Omental fat pad (tissue), 4 donors: Measurements from ENCODE around the gene IL15RA. TPM values are rescaled to one million over a fixed set of nuclear protein-coding genes. Genes with fewer than 3 reads are reported as not detected.
"Not testable (repeated sequence)": the region's sequence is repeated elsewhere in the genome, so short reads cannot be mapped to it uniquely, and the experiment has no call there.

Experiments
- ATAC-seq: fragments of 150-250 bp; one replicate; pipeline ENCODE4 v1.9.1; 2016; ENCODE audit warnings: mild to moderate bottlenecking, moderate library complexity; ENCODE audit not compliant: low FRiP score
- DNase-seq: peaks from one replicate; pipeline ENCODE4 v3.0.0-alpha.2; 2019; ENCODE audit warnings: low spot score
- CTCF ChIP-seq, 3 donors: fragments of 450-650 bp; IDR thresholded peaks; one replicate each; pipeline ENCODE4 v1.5.1; 2016 to 2017; ENCODE audit warnings: antibody characterized with exemption in 3 of 3, mild to moderate bottlenecking in 3 of 3, moderate library complexity in 2 of 3
- total RNA-seq, 4 donors: library from RNA; depleted of rRNA; stranded (reverse); fragments of >200 nt; gene quantifications; one replicate each; pipeline ENCODE4 v1.1.0, GENCODE V29; 2016

The IL15RA gene
- total RNA-seq, 4 donors from 2014 or later = 18.7 to 71.6 (median 26.8) TPM

- ATAC-seq = no peak
- TF ChIP-seq CTCF (IDR thresholded peaks at IDR 0.05) = no peak
- no peak for DNase-seq
These were observed 63.6 kb downstream of the IL15RA start for GRCh38 chr10:5913736-5914135.

- ATAC-seq = no peak
- DNase-seq = no peak
- TF ChIP-seq CTCF (IDR thresholded peaks at IDR 0.05) = no peak
These were observed 65.7 kb downstream of the IL15RA start for GRCh38 chr10:5911670-5912069.

GRCh38 chr10:5910323-5911100, 66.8 kb downstream of the IL15RA start:
- DNase-seq (no peak), ATAC-seq (no peak)
- TF ChIP-seq CTCF (IDR thresholded peaks at IDR 0.05) = no peak

- not testable (repeated sequence) for DNase-seq, ATAC-seq
These were observed 68.7 kb downstream of the IL15RA start for GRCh38 chr10:5908676-5909075.

GRCh38 chr10:5906651-5907050, 70.7 kb downstream of the IL15RA start:
- DNase-seq (no peak), ATAC-seq (no peak)
- TF ChIP-seq CTCF (IDR thresholded peaks at IDR 0.05) = no peak

- DNase-seq = no peak
- TF ChIP-seq CTCF (IDR thresholded peaks at IDR 0.05) = no peak
- no peak for ATAC-seq
These were observed 71.4 kb downstream of the IL15RA start for GRCh38 chr10:5905854-5906507.

GRCh38 chr10:5904227-5904626, 73.1 kb downstream of the IL15RA start:
- no peak for ATAC-seq
- DNase-seq = no peak
- TF ChIP-seq CTCF (IDR thresholded peaks at IDR 0.05) = no peak
